H1 (cell line): ENCODE measurements around the gene IGF2R. TPM values are rescaled to one million over a fixed set of nuclear protein-coding genes. Genes with fewer than 3 reads are reported as not detected.

Experiments used
- CTCF ChIA-PET: fragments of 300-600 bp; sonication (Branson Sonifier 250); formaldehyde crosslinking; loops from one replicate; lab custom pipeline; 2021; ENCODE audit not compliant: partially characterized antibody; lab: Charles Lee
- POLR2A ChIA-PET: fragments of 300-600 bp; sonication (Branson Sonifier 250); formaldehyde crosslinking; loops from one replicate; lab custom pipeline; 2021; ENCODE audit warnings: inconsistent platforms; ENCODE audit not compliant: partially characterized antibody; lab: Charles Lee
- DNase-seq, 2 experiments: peaks; one replicate each; pipeline versions ENCODE4 v3.0.0 to v3.0.0-alpha.2; 2010 to 2022; ENCODE audit warnings: low spot score in 2 of 2, low read depth in 1 of 2, mixed read lengths in 1 of 2
- FAIRE-seq: peaks from 2 replicates; lab custom pipeline; 2011; peaks lifted over from hg19 to GRCh38; lab: Jason Lieb, UNC
- H2AFZ ChIP-seq: 2 replicates; pipeline ENCODE4 v1.8.1; 2012; ENCODE audit warnings: low read length, inconsistent platforms
- H2AK5ac ChIP-seq: 2 replicates; pipeline ENCODE4 v1.6.1; 2013; ENCODE audit warnings: low read depth, low read length
- H2BK120ac ChIP-seq: replicated peaks from 2 replicates; pipeline ENCODE3; 2013; ENCODE audit warnings: low read depth, low read length, inconsistent platforms
- H2BK12ac ChIP-seq: 2 replicates; pipeline ENCODE4 v1.6.1; 2013; ENCODE audit warnings: low read depth, low read length
- H2BK15ac ChIP-seq: 2 replicates; pipeline ENCODE4 v1.6.1; 2013; ENCODE audit warnings: low read length
- H2BK20ac ChIP-seq: 2 replicates; pipeline ENCODE4 v1.6.1; 2013; ENCODE audit warnings: low read length
- H2BK5ac ChIP-seq: 2 replicates; pipeline ENCODE4 v1.6.1; 2013; ENCODE audit warnings: low read depth, low read length
- H3K14ac ChIP-seq: 2 replicates; pipeline ENCODE4 v1.6.1; 2013; ENCODE audit warnings: inconsistent platforms; ENCODE audit not compliant: insufficient read length
- H3K18ac ChIP-seq: 2 replicates; pipeline ENCODE4 v1.6.1; 2013; ENCODE audit warnings: low read length; ENCODE audit errors: extremely low read depth
- H3K23ac ChIP-seq: 2 replicates; pipeline ENCODE4 v1.6.1; 2013; ENCODE audit warnings: inconsistent platforms; ENCODE audit not compliant: insufficient read length
- H3K23me2 ChIP-seq: 2 replicates; pipeline ENCODE4 v1.6.1; 2013; ENCODE audit warnings: low read depth, low read length
- H3K27ac ChIP-seq: 2 replicates; pipeline ENCODE4 v1.6.1; 2011; ENCODE audit warnings: low read depth, low read length, inconsistent platforms
- H3K27me3 ChIP-seq, 4 experiments: replicated peaks in 1 of 4; 1 replicate in 1 of 4; 2 replicates in 3 of 4; pipeline versions ENCODE4 v1.6.1 to v1.8.1; 2011 to 2013; ENCODE audit warnings: low read length in 3 of 4, mild to moderate bottlenecking in 3 of 4, inconsistent platforms in 2 of 4, mixed read lengths in 2 of 4, moderate library complexity in 1 of 4; ENCODE audit not compliant: control insufficient read depth in 3 of 4, insufficient read depth in 3 of 4; ENCODE audit errors: extremely low read depth in 1 of 4
- H3K36me3 ChIP-seq, 4 experiments: 2 replicates each; pipeline versions ENCODE4 v1.6.1 to v1.8.1; 2011 to 2013; ENCODE audit warnings: mild to moderate bottlenecking in 4 of 4, low read length in 3 of 4, moderate library complexity in 2 of 4, control low read depth in 1 of 4, inconsistent platforms in 1 of 4; ENCODE audit not compliant: insufficient read depth in 4 of 4, control insufficient read depth in 2 of 4
- H3K4ac ChIP-seq: replicated peaks from 2 replicates; pipeline ENCODE3; 2013; ENCODE audit warnings: low read length, low read depth, mixed read lengths, inconsistent platforms; ENCODE audit not compliant: insufficient read length
- H3K4me1 ChIP-seq, 4 experiments: replicated peaks in 1 of 4; 1 replicate in 1 of 4; 2 replicates in 3 of 4; pipeline versions ENCODE4 v1.6.1 to v1.8.1; 2011 to 2013; ENCODE audit warnings: low read length in 3 of 4, inconsistent platforms in 2 of 4, mixed read lengths in 1 of 4; ENCODE audit not compliant: insufficient read depth in 4 of 4, control insufficient read depth in 3 of 4
- H3K4me2 ChIP-seq, 2 experiments: 2 replicates each; pipeline versions ENCODE4 v1.6.1 to v1.8.1; 2011 to 2013; ENCODE audit warnings: low read depth in 2 of 2, low read length in 2 of 2, control low read depth in 1 of 2, inconsistent platforms in 1 of 2, mild to moderate bottlenecking in 1 of 2; ENCODE audit not compliant: insufficient read depth in 1 of 2
- H3K4me3 ChIP-seq, 4 experiments: fragments of 200-600, 300-600 bp in 1 of 4; sonication (generic), shearing (Covaris generic), sonication (Bioruptor Twin) in 1 of 4; 2 replicates each; pipeline versions ENCODE4 v1.5.1 to v1.8.1; 2011 to 2016; ENCODE audit warnings: low read length in 4 of 4, low read depth in 3 of 4, control low read depth in 2 of 4, inconsistent platforms in 2 of 4, mild to moderate bottlenecking in 2 of 4, mixed read lengths in 1 of 4, moderate library complexity in 1 of 4; ENCODE audit not compliant: insufficient read depth in 2 of 4; ENCODE audit errors: extremely low read depth in 1 of 4
- H3K56ac ChIP-seq: replicated peaks from 2 replicates; pipeline ENCODE3; 2013; ENCODE audit warnings: low read depth, mild to moderate bottlenecking, mixed read lengths, low read length, inconsistent platforms; ENCODE audit not compliant: insufficient read length
- H3K79me1 ChIP-seq: 2 replicates; pipeline ENCODE4 v1.6.1; 2013; ENCODE audit warnings: low read depth, low read length, control low read depth
- H3K79me2 ChIP-seq, 2 experiments: 2 replicates each; pipeline versions ENCODE4 v1.6.1 to v1.8.1; 2012 to 2013; ENCODE audit warnings: low read length in 2 of 2, mild to moderate bottlenecking in 2 of 2, inconsistent platforms in 1 of 2; ENCODE audit not compliant: insufficient read depth in 2 of 2, control insufficient read depth in 1 of 2
- H3K9ac ChIP-seq, 4 experiments: replicated peaks in 1 of 4; 1 replicate in 1 of 4; 2 replicates in 3 of 4; pipeline versions ENCODE4 v1.6.1 to v1.8.1; 2011 to 2013; ENCODE audit warnings: low read depth in 3 of 4, low read length in 3 of 4, control low read depth in 2 of 4, mild to moderate bottlenecking in 2 of 4, moderate library complexity in 2 of 4, inconsistent platforms in 1 of 4; ENCODE audit errors: extremely low read depth in 1 of 4
- H3K9me3 ChIP-seq, 2 experiments: 2 replicates each; pipeline versions ENCODE4 v1.6.1 to v1.8.1; 2012 to 2013; ENCODE audit warnings: mild to moderate bottlenecking in 2 of 2, moderate library complexity in 2 of 2, control low read depth in 1 of 2, inconsistent platforms in 1 of 2, low read depth in 1 of 2, low read length in 1 of 2, mixed read lengths in 1 of 2; ENCODE audit not compliant: insufficient read depth in 2 of 2
- H4K20me1 ChIP-seq, 2 experiments: replicated peaks in 1 of 2; 2 replicates each; pipeline versions ENCODE3 to v1.8.1; 2011 to 2013; ENCODE audit warnings: inconsistent platforms in 2 of 2, low read length in 2 of 2, mild to moderate bottlenecking in 1 of 2; ENCODE audit not compliant: insufficient read depth in 2 of 2, control insufficient read depth in 1 of 2
- H4K5ac ChIP-seq: 2 replicates; pipeline ENCODE4 v1.6.1; 2013; ENCODE audit warnings: low read length, low read depth, mixed read lengths, inconsistent platforms; ENCODE audit not compliant: insufficient read length
- H4K8ac ChIP-seq: 2 replicates; pipeline ENCODE4 v1.8.0; 2013; ENCODE audit warnings: mild to moderate bottlenecking, moderate library complexity, low read length, inconsistent platforms; ENCODE audit not compliant: insufficient read depth; ENCODE audit errors: extremely low read depth
- H4K91ac ChIP-seq: replicated peaks from 2 replicates; pipeline ENCODE3; 2013; ENCODE audit warnings: low read length, mixed read lengths, inconsistent platforms; ENCODE audit not compliant: insufficient read length
- GABPA ChIP-seq: IDR thresholded peaks from 2 replicates; pipeline ENCODE4 v1.6.1; 2011; ENCODE audit warnings: mild to moderate bottlenecking, low read length, moderate library complexity, borderline replicate concordance; ENCODE audit not compliant: insufficient read depth
- WGBS, 2 experiments: shearing (Covaris generic) in 1 of 2; methylation state at CpG; one replicate each; pipeline versions ENCODE4 v1.1.6 to v1.1.7; 2013 to 2015; ENCODE audit warnings: low lambda C conversion rate in 2 of 2, mixed read lengths in 2 of 2, inconsistent platforms in 1 of 2, low coverage in 1 of 2, missing lambda C conversion rate in 1 of 2; ENCODE audit not compliant: insufficient replicate concordance in 2 of 2, insufficient coverage in 1 of 2, insufficient read length in 1 of 2; ENCODE audit errors: extremely low coverage in 1 of 2, missing lambda C conversion rate in 1 of 2; 5-methylcytosine and 5-hydroxymethylcytosine counted together
- polyA plus RNA-seq, 7 experiments: library from polyadenylated mRNA; depleted of rRNA in 3 of 7; stranded (reverse) in 5 of 7; unstranded in 2 of 7; fragments of >200 nt in 5 of 7; fragments of 200-250 nt in 2 of 7; gene quantifications; 1 replicate in 5 of 7; 2 replicates in 1 of 7; 4 replicates in 1 of 7; pipeline versions ENCODE4 v1.2.1 to v1.2.3, GENCODE V29; 2011 to 2013; ENCODE audit warnings: missing spikeins in 2 of 7, mixed read lengths in 2 of 7
- total RNA-seq: library from RNA; stranded (reverse); fragmentation: NEBNext Ultra II Directional; extraction: Animal tissue kit (Norgen Biotek cat#: 25700); gene quantifications from 2 replicates; pipeline ENCODE4 v1.2.1, GENCODE V29; 2021

Gene IGF2R
- total and polyA plus RNA-seq, 2 of the 8 experiments (the other 6 are each of a cell fraction or from before 2014, with no cell fraction given) = 20.6 to 74.1 TPM

- no peak overlapping the region for H2BK20ac ChIP-seq
- H3K23ac ChIP-seq = no peak overlapping the region
- no peak overlapping the region for H2AK5ac ChIP-seq
- no peak overlapping the region for H2BK5ac ChIP-seq
- no peak for FAIRE-seq
- no peaks in the 10 kb centered on the region; the same call in 1 of the 2 replicates for H3K79me1 ChIP-seq
- TF ChIP-seq GABPA = no peak
- TF ChIP-seq, all 59 proteins: peak for 0
- no peaks in the 10 kb centered on the region for H3K4me1 ChIP-seq
- ChIA-PET POLR2A (interaction anchor here (1.3 to 1.5 kb wide), 2 partner anchors 12 to 39 kb away, joined by 3 read pairs; no protein-coding TSS in a partner anchor), CTCF (interaction anchor here (1.1 to 4.4 kb wide), 10 partner anchors 9 to 433 kb away, joined by 3 to 46 read pairs (median 6); no protein-coding TSS in a partner anchor)
- H2BK15ac ChIP-seq = no peak overlapping the region
- peaks cover 30 to 70% (median 50%) of the 10 kb centered on the region in 4 experiments for H3K36me3 ChIP-seq
- no peaks in the 10 kb centered on the region for H3K9me3 ChIP-seq
- H3K4me3 ChIP-seq = no peak overlapping the region
- H2AFZ ChIP-seq = no peak overlapping the region
- H4K8ac ChIP-seq = no peak overlapping the region; the same call in 1 of the 2 replicates
- H3K4me2 ChIP-seq = no peak overlapping the region
- H3K79me2 ChIP-seq = no peaks in the 10 kb centered on the region
- no peak for DNase-seq
- H2BK12ac ChIP-seq = no peak overlapping the region
- peaks cover 0 to 9% of the 10 kb centered on the region in 2 experiments for H4K20me1 ChIP-seq
- H3K23me2 ChIP-seq = no peaks in the 10 kb centered on the region
- no peak overlapping the region for H3K18ac ChIP-seq
- no peak overlapping the region for H3K4ac ChIP-seq
- no peaks in the 10 kb centered on the region for H3K27me3 ChIP-seq
- no peak overlapping the region for H3K27ac ChIP-seq
- no peak overlapping the region for H4K5ac ChIP-seq
- no peak overlapping the region for H3K56ac ChIP-seq
- WGBS, 2 experiments = 93% methylated on average over 8 of the region's 8 CpGs; no CpG with 5 or more reads in 1 of the 2 experiments
- no peak overlapping the region for H2BK120ac ChIP-seq
- no peak overlapping the region for H3K9ac ChIP-seq
- H3K14ac ChIP-seq = no peak overlapping the region
- H4K91ac ChIP-seq = no peak overlapping the region
These were observed 117.9 kb downstream of the IGF2R start for GRCh38 chr6:160086754-160087153.
